Left ventricle myocardium inferior (tissue), 1 donor: Measurements from ENCODE around the gene FMC1. TPM values are rescaled to one million over a fixed set of nuclear protein-coding genes. Genes with fewer than 3 reads are reported as not detected.
A peak's percentile ranks its signal among the peaks of the same experiment; 100 is the strongest.

Experiments
- DNase-seq: peaks from one replicate; pipeline ENCODE4 v3.0.0-alpha.2; 2020
- H3K27ac ChIP-seq: fragments of 200-600 bp; replicated peaks from 2 replicates; pipeline ENCODE4 v1.8.0; 2021
- H3K27me3 ChIP-seq: fragments of 200-600 bp; 2 replicates; pipeline ENCODE4 v1.8.0; 2021; ENCODE audit warnings: low read depth
- H3K36me3 ChIP-seq: fragments of 200-600 bp; 2 replicates; pipeline ENCODE4 v1.8.0; 2021
- H3K4me1 ChIP-seq: fragments of 200-600 bp; 2 replicates; pipeline ENCODE4 v1.8.0; 2021
- H3K4me3 ChIP-seq: fragments of 200-600 bp; 2 replicates; pipeline ENCODE4 v1.8.0; 2021; ENCODE audit warnings: mild to moderate bottlenecking, moderate library complexity
- H3K9me3 ChIP-seq: fragments of 200-600 bp; replicated peaks from 2 replicates; pipeline ENCODE4 v1.8.0; 2021
- CTCF ChIP-seq: fragments of 200-600 bp; IDR thresholded peaks from 2 replicates; pipeline ENCODE4 v1.8.0; 2021; ENCODE audit warnings: antibody characterized with exemption, mild to moderate bottlenecking, borderline replicate concordance
- intact Hi-C: fragments of 100-400 bp; cut with micrococcal nuclease; formaldehyde crosslinking; loops from one replicate; pipeline ENCODE4 v1.11.0; 2022
- total RNA-seq: library from RNA; stranded (reverse); fragmentation: NEBNext Ultra II Directional; extraction: Animal tissue kit (Norgen Biotek cat#: 25700); gene quantifications from one replicate; pipeline ENCODE4 v1.2.1, GENCODE V29; 2021
- donor health status: DM: no; HTN: yes; CAD: no; lungs with severe emphysema.

The FMC1 gene
- total RNA-seq, 1 donor from 2014 or later = 49.0 TPM

- no peak for TF ChIP-seq CTCF
- no peak overlapping the region for H3K27ac ChIP-seq
- H3K9me3 ChIP-seq = no peaks in the 10 kb centered on the region
- peak overlapping the region; percentile 93 for H3K4me3 ChIP-seq
- no peaks in the 10 kb centered on the region for H3K27me3 ChIP-seq
- intact Hi-C loops = no loop called here
- DNase-seq = no peak
- peaks cover 89% of the 10 kb centered on the region for H3K4me1 ChIP-seq
- H3K36me3 ChIP-seq = peaks cover 13% of the 10 kb centered on the region
Measured at GRCh38 chr7:139362302-139362701, 21.2 kb downstream of the FMC1 start.

- TF ChIP-seq CTCF = no peak
- intact Hi-C loops = no loop called here
- DNase-seq = no peak
- Histone ChIP-seq H3K4me1 (peaks cover 95% of the 10 kb centered on the region), H3K27ac (no peak overlapping the region), H3K9me3 (no peaks in the 10 kb centered on the region), H3K4me3 (no peak overlapping the region), H3K36me3 (peaks cover 13% of the 10 kb centered on the region), H3K27me3 (no peaks in the 10 kb centered on the region)
Measured at GRCh38 chr7:139362981-139363380, 21.8 kb downstream of the FMC1 start.

- peaks cover 99% of the 10 kb centered on the region for H3K4me1 ChIP-seq
- no peak overlapping the region for H3K27ac ChIP-seq
Measured at GRCh38 chr7:139365336-139365735, 24.2 kb downstream of the FMC1 start.

DNA sequence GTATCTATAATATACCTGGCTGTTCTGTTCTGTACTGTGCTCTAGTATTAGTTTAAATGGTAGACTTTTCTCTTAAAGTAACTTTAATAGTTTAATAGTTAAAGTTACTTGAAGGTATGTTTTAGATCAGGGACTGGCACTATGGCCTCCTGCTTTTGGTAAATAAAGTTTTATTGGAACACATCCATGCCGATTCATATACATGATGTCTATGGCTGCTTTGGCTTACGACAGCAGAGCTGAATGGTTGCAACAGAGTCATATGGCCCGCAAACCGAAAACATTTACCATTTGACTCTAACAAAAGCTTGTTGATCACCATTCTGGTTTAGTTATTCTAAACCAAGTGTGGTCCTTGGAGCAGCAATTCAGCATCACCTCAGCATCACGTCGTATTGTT lies 25.3 kb downstream of the FMC1 start:
- Histone ChIP-seq H3K9me3 (no peaks in the 10 kb centered on the region), H3K4me3 (no peak overlapping the region), H3K4me1 (peaks cover 99% of the 10 kb centered on the region), H3K27ac (no peak overlapping the region), H3K36me3 (peaks cover 13% of the 10 kb centered on the region), H3K27me3 (no peaks in the 10 kb centered on the region)
- DNase-seq = no peak
- no peak for TF ChIP-seq CTCF
- intact Hi-C loops = no loop called here

More at GRCh38 chr7:139365336-139365735, 24.2 kb downstream of the FMC1 start:
- no peak for TF ChIP-seq CTCF
- Histone ChIP-seq H3K4me3 (no peak overlapping the region), H3K27me3 (no peaks in the 10 kb centered on the region), H3K36me3 (peaks cover 13% of the 10 kb centered on the region), H3K9me3 (no peaks in the 10 kb centered on the region)
- DNase-seq = no peak
- intact Hi-C loops = no loop called here

DNA sequence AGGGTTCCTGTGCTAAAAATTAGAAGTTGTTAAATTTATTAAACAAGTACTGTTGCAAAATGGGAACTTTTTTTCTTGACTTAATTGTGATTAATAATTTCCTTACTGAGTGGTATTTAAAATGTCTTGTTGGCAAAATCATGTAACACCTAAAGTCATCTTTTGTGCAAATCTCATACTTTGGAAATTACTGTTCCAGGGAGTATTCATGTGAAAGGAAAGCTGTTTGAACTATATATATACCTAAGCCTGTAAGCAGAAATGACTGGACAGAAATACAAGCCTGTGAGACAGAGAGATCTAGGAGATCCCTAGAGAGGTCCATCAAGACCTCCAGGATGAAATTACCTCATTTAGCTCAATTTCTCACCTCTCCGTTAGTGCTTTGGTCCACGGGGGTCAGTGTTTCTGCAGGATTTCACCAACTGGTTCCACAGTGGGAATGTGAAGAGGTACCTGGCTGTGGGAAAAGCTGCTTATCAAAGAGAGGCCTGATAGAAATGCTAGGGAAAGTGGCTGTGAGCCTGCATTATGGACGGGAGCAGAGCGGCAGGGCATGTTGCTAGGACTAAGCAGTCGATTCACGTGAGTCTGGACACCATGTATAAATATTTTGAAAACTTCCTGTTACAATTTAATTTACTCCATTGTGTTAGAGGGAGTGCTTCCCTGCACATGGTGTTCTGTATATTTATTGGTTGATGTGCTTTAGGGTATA lies 26.5 kb downstream of the FMC1 start:
- H3K4me3 ChIP-seq = no peak overlapping the region
- no peak for DNase-seq
- H3K27ac ChIP-seq = peak overlapping the region; percentile 51
- TF ChIP-seq CTCF = no peak
- peaks cover 99% of the 10 kb centered on the region for H3K4me1 ChIP-seq
- H3K27me3 ChIP-seq = no peaks in the 10 kb centered on the region
- H3K9me3 ChIP-seq = no peaks in the 10 kb centered on the region
- intact Hi-C loops = no loop called here
- H3K36me3 ChIP-seq = peaks cover 13% of the 10 kb centered on the region
